Umbilical cord (tissue), 2 donors: ENCODE data around the gene NRARP. TPM values are rescaled to one million over a fixed set of nuclear protein-coding genes. Genes with fewer than 3 reads are reported as not detected.

ENCODE experiments used
- DNase-seq: peaks from one replicate; pipeline ENCODE4 v3.0.0-alpha.2; 2015; ENCODE audit warnings: low spot score
- total RNA-seq: library from RNA; depleted of rRNA; stranded (reverse); fragments of >200 nt; gene quantifications from one replicate; pipeline ENCODE4 v1.2.3, GENCODE V29; 2014; ENCODE audit warnings: low replicate concordance; ENCODE audit not compliant: insufficient read depth

The NRARP gene
- total RNA-seq, 1 donor from 2014 or later = 1.9 TPM

DNA sequence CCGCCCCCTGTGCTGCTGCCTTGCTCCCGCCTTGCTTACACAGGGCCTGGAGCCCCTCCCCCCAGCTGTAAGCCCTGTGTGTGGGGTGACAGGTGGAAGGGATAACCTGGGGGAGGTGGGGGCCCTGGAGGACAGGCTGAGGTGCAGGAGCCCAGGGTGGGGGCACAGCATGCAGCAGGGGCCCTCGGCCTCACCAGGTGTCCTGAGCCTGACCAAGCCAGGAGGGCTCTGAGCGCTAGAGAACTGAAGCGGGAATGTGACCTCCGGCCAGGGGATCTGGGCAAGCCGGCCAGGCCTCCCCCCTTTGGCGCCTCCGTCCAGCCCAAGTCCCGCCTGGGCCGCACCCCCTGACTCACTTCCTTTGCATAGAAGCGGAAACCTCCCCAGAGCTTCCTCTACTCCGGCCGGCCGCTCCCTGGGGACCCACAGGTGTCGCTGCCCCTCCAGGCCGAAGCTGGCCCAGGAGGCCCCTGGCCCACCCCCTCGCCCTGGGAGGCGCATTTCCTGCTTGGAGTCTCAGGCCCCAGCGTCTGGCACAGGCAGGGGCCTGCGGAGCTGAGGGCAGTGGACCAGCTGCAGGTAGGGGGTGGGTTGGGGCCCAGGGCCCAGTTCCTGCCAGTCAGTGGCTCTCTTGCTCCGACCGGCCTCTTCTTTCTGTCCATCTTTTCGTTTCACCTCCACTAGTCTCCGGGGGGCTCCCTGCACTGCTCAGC, 24.6 kb downstream of the NRARP start, which contains the start of gene TOR4A:
Gene TOR4A, plus strand, starts transcription at position 398 of the 713 bp plus-strand sequence. CDS start 964 bp downstream, outside the sequence.
- DNase-seq = peak; percentile 74

DNA sequence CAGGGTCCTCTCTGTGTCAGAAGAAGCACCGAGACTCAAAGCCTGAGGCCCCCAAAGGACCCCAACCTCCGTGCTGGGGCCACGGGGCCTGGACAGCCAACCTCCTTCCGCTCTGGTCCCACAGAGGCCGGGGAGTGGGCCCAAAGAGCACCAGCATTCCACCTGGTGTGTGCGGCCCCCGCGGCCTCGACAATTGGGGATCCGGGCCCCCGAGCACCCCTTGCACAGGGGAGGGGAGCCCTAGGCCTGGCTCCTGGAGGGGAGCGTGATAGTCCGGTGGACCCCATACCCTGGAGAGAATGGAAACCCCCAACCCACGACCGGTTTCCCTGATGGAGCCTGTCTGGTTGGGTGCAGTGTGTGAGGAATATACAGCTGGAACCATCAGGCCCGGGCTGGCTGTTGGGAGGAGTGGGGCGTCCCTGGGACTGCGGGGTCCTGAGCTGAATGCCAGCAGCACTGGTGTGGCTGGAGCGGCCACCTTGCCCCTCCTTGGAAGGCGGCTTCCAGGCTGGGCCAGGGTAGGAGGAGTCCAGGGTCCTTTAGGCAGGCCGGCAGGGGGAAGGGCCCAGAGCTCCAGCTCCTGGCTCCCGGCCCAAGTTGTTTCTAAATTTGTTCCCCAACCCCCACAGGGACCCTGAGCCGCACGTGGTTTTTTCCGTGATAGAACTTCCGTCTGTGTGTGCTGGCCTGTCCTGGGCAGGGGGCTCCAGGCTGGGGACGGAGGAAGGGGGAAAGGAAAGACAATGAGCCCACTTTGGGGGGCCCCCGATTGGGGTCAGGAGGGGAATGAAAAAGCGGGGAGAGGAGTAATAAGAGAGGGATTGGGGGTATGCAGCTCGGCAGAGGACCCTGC, 25.4 kb downstream of the NRARP start:
- peak; percentile 70 for DNase-seq

DNA sequence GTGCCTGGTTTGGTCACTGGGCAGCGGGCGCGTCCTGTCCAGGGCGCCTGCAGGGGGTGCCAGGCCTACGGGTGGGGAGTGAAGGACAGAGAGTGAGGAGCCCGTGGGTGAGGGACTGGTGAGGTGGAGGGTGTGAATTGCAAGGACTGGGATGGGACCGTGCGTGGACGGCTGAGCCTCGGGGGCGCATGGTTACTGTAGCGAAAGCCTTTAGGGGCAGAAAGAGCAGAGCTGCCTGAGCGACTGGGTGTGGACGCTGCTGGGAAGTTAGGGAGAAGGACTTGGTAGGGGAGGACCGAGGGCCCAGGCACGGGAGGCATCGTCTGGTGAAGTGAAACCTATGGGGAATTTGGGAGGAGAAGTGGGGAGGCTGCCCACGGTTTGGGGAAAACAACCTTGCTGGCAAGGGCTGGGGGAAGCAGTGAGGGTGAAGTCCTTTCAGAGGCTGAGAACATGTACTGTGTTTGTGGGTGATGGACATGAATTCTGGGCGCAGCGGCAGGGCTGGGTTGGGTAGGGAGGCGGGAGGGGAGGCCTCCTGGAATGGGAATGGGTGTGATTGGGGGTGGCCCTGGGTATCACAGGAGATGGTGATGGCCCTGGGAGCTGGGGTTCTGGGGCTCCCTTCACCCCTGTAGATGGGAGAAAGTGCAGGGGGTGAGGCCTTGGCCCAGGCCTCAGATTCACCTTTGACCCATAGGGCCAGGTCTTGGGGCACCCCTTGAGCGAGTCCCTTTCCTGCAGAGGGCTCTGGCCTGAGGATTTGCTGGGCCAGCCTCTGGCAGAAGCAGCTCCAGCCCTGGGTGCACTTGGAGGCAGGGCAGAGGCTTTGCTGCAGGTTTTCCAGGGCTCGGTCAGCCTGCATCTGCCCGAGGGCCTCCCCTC, 26.2 kb downstream of the NRARP start:
- DNase-seq = no peak

DNA sequence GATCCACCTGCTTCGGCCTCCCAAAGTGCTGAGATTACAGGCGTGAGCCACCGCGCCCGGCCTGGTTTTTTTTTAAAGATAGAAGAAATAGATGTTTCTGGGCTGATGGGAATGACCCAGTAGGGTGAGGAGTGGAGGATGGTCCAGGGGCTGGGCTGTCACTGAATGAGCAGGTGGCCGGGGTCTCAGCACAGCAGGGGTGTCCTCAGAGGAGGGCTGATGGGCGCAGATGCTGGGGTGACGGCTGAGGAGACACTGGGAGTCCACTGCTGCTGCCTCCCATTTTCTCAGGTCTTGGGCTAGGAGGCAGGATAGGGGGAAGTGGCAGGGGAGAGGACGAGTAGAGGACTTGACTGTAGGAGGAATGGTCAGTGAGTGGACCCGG, 26.9 kb downstream of the NRARP start:
- no peak for DNase-seq

DNA sequence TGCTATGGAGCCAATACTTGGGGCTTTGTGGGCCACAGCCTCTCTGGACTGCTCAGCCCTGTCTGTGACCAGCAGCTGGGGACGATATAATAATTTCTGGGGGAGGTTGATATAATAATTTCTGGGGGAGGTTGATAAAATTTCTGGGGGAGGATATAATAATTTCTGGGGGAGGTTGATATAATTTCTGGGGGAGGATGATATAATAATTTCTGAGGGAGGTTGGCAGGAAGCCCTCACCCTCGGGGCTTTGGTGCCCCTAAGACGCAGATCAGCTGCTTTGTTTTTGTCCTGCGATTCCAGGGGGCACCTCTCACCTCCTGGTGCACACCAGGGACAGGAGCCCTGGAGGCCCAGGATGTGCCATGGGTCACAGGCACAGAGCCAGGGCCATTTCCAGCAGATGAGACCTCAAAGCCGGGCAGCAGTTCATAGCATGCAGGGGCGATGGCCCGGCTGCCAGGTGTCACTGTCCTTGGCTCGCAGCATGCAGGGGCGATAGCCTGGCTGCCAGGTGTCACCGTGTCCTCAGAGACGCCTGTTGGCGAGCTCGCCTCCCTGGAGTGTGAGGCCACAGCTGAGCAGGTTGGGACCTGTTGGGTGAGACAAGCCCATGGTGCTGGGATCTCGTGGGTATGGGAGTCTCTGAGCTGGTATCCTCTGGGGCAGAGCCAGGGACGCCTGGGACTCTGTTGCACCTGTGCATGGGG, 28.3 kb downstream of the NRARP start:
- no peak for DNase-seq

DNA sequence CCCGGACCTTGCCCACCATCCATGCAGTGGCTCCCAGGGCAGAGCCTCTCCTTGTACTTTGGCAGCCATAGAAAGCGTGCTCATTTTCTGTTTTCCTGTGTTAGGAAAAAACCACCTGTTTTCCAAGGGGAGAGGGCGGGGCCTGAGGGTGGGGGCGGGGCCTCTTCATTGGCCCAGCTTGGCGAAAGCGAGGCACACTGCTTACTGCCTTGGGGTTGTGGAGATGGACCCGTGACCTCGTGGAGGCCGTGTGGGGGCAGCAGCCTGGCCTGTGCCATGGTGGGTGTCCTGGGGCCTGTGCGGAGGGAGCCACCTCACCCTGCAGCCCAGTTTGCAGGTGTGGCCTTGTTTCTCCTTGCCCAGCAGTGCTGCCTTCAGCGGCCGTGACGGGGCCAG, 29.0 kb downstream of the NRARP start:
- DNase-seq = no peak

DNA sequence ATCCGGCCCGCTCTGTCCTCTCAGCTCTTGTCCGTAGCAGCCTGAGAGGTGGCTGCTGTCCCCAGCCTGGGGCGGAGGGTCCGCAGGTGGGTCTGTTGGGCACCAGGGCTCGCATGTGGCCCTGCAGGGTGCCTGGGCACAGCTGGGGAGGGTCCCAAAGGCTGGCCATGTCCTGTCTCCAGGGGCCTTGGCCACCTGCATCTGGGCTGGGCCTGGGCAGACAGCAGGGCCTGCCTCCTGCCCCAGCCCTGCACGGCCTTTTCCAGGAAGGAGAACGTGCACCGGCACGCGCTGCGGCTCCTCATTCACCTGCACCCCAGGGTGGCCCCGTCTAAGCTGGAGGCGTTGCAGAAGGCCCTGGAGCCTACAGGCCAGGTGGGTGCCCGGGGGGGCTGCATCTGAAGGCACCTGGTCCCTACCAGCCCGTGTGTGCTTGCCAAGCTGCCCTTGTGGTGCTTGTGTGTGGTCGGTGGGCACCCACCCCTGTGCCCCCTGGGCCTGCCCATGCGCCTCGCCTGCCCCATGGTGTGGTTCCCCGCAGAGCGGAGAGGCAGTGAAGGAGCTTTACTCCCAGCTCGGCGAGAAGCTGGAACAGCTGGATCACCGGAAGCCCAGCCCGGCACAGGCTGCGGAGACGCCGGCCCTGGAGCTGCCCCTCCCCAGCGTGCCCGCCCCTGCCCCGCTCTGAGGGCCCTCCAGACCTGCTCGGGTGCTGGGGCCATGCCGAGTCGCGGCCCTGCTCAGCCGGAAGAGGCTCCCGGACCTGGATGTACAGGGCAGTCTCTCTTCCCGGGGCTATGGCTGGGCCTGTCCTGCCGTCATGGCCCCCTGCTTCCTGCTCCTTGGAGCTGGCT, 29.6 kb downstream of the NRARP start:
- DNase-seq = no peak

DNA sequence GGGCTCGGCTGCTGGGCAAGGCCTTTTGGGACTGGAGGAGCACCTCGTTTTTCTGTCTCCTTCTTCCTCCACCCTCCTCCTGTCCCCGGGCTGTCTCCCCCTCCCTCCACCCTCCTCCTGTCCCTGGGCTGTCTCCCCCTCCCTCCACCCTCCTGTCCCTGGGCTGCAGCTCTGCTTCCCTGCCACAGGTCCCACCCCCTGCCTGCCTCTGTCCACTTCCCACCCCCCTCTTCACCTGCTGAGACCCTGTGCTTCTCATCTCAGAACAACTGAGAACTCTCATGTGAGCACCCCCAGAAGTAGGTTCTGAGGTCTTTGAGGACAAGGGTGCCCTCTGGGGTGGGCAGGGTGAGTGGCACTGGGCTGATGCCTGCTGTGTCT, 30.4 kb downstream of the NRARP start:
- DNase-seq = no peak

DNA sequence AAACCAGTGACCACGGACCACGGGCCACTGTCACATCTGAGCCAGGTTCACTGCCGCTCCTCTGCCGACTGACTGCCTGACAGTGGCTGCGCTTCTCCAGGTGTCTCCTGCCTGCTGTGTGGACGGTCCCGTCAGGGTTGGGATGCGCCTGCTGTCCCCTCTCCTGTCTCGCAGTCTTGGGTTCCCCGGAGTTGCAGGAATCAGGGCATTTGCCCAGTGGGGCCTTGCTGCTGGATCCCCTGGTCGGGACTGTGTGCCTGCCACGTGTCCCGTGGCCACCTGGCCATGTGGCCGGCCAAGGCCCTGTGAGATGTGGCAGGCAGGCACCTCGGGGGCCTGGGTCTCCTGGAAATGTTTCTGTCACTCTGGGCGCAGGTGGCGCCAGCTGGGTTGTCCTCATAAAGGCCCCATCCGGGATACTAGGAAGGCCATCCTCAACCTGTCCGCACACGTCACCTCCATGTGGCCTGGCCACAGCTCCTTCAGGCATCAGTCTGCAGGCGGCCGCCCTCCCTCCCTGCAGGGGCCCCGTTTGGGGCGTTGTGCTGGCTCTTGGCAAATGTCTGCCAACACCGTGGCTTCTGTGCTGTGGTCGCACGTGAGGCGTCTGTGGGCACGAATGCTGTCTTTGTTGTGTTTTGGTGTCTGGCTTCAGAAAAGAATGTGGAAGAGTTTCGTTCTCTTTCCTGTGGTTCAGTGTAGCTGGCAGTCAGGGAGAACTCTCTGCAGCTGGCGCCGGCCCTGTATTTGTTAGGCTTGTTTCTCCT, 31.0 kb downstream of the NRARP start:
- DNase-seq = no peak

DNA sequence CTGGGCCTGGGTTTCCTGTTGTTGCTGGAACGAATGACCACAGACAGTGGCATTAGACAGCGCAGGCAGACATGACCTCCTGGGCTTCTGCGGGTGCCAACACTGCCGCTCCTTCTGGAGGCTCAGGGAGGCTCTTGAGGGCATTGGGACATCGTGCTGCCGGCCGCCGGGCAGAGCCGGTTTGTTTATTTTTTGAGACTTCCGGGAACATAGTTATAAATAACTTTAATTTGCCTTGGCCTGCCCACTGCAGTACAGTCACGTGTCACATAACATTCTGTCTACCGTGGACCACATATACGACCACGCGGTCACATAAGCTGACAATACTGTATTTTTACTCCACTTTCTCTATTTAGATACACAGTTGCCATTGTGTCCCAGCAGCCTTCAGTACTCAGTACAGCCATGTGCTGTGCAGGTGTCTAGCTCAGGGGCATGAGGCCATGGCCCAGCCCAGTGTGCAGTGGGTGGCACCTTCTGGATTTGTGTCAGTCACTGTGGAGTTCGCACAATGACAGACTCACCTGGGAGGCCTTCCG, 32.8 kb downstream of the NRARP start:
- DNase-seq = no peak

DNA sequence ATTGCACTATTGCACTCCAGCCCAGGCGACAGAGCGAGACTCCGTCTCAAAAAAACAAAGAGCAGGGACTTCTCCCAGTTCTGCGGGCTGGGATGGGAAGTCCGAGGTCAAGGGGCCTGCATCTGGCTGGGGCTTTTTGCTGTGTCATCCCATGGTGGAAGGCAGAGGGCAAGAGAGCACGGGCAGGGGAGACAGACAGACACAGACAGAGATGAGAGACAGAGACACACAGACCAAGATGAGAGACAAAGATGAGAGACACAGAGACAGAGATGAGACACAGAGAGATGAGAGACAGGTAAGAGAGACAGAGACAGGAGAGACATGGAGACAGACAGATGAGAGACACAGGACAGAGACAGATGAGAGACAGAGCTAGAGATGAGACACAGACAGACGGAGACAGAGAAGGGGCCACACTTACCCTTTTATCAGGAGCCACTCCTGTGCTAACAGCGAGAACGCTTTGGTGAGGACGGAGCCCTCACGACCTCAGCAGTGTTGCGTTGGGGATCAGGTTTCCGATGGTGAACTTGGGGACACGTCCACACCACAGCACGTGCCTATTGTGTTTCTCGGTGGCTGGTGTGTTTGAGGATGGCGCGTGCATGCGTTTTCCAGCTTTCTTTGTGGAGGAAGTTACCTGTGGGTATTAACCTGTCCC, 33.4 kb downstream of the NRARP start:
- DNase-seq = no peak

DNA sequence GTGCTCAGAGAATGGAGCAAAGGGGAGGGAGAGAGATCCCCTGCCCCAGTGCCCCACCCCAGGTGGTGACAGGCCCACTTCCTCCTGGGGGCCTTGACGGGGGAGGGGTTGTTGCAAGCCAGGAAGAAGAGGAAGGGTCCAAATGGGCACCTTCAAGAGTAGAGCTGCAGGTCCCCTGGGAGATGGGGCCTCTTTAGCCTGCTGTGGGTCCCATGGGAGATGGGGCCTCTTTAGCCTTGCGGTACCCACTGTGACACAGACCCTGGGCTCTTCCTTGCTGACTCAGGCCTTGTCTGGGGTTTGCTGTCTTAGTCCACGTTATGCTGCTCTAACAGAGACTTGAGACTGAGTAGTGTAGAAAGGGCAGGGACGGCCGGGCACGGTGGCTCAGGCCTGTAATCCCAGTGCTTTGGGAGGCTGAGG, 34.1 kb downstream of the NRARP start:
- DNase-seq = no peak

DNA sequence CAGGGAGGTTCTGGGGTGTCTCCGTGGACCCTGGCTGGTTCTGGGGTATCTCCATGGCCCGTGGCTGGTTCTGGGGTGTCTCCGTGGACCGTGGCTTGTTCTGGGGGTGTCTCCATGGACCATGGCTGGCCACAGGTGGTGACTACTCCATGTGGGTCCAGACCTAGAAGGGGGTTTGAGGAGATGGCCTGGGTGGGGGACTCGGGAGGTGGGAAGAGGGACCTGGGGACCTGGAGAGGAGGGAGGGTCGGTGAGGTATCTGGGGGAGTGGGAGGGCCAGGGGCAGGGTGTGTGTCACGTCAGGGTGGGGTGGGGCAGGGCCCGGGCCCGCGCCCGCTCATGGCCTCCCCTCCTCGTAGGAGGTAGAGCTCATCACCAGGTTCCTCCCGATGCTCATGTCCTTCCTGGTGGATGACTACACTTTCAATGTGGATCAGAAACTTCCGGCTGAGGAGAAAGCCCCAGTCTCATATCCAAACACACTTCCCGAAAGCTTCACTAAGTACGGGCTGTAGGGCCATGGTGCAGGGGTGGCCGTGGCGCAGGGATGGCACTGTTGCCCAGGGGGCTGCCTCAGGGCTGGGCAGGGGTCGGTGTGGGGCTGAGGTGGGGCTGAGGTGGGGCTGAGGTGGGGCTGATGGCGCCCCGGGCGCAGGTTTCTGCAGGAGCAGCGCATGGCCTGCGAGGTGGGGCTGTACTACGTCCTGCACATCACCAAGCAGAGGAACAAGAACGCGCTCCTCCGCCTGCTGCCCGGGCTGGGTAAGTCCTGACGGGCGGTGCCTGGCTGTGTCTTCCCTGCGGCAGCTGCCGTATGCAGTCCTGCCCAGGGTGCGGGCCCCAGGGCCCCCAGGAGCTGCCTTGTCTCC, 35.3 kb downstream of the NRARP start:
- DNase-seq = no peak

DNA sequence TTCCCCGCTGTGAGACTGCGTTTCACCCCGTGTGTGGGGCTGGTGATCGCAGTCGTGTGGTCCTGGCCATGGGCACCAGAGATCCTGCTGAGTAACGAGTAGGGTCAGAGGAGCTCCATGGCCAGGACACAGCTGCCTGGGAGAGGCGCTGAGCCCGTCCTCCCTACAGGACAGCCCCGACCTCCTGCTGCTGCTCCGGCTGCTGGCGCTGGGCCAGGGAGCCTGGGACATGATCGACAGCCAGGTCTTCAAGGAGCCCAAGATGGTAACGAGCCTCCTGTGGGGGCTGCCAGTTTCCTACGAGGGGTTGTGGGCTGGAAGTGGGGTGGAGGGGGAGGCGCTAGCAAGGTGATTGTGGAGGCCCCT, 35.9 kb downstream of the NRARP start:
- no peak for DNase-seq

DNA sequence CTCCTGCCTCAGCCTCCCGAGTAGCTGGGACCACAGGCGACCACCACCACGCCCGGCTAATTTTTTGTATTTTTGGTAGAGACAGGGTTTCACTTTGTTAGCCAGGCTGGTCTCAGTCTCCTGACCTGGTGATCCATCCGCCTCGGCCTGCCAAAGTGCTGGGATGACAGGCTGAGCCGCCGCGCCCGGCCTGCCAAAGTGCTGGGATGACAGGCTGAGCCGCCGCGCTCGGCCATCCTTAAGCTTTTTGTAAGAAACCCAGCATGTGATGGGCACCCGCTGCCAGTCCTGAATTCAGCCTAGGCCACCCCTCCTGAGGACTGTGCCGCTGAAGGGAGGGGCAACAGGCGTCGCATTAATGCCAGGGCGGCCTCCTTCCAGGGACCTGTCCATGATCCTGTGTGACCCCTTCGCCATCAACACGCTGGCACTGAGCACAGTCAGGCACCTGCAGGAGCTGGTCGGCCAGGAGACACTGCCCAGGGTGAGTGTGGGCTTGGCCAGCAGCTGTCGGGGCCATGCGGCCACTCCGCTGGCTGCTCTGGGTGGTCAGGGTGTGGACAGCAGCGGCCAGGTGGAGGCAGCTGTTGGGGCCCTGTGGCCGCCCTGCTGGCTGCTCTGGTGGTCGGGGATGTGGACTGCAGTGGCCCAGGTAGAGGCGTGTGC, 36.4 kb downstream of the NRARP start:
- no peak for DNase-seq

DNA sequence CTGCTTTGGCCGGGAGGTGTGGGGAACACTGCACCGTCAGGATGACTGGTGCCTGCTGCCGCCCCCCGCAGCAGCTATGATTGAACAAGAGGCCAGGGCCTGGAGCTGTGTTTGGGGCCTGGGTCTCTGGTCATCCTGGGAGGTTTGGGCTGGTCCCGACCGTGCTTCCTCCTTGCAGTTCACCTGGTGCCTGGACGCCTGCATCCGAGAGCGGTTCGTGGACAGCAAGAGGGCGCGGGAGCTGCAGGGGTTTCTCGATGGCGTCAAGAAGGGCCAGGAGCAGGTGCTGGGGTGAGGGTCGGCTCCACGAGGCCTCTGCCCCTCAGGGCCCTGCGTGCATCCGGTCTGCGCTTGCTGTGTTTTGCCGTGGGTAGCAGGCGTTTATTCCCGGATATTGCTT, 38.0 kb downstream of the NRARP start:
- DNase-seq = no peak

DNA sequence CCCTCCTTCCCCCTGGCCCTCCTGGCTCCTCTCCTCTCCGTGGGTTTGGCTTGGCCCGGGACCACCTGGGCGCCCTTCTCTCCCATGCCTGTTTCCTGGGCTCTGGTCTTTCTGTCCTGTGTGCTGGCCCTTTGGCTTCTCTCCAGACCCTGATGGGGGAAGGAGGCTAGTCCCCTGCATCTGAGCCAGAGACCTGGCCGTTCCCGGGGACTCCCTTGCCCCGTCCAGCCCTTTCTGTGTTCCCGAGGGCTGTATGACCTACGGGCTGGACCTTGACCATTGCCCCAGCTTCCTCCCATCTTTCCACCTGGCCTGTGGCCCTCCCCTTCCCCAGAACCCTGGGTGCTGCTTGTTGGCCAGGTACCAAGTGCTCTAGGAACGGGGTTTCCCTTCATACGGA, 38.6 kb downstream of the NRARP start:
- no peak for DNase-seq
